ENCODE results near the gene HELZ2.
A peak's percentile ranks its signal among the peaks of the same experiment; 100 is the strongest.
"Not testable (repeated sequence)": the region's sequence is repeated elsewhere in the genome, so short reads cannot be mapped to it uniquely, and the experiment has no call there.

Gene HELZ2

GRCh38 chr20:63574156-63574828 lies at the start of gene HELZ2:
Gene HELZ2, minus strand, starts transcription at chr20:63574239. Its CDS starts 1,854 bp downstream, at chr20:63572385.
- peak; percentile 36 for DNase-seq

GRCh38 chr20:63622732-63623131 lies 48.7 kb upstream of the HELZ2 start:
- DNase-seq, result no peak

- DNase-seq, result no peak
These were observed 48.1 kb upstream of the HELZ2 start for GRCh38 chr20:63622096-63622495.

- DNase-seq, result no peak
These were observed 47.0 kb upstream of the HELZ2 start for GRCh38 chr20:63620991-63621390.

GRCh38 chr20:63619505-63619904 lies 45.5 kb upstream of the HELZ2 start:
- no peak for DNase-seq

- no peak for DNase-seq
These were observed 45.0 kb upstream of the HELZ2 start for GRCh38 chr20:63619086-63619485.

GRCh38 chr20:63618291-63618980 lies 44.4 kb upstream of the HELZ2 start:
- no peak for DNase-seq

GRCh38 chr20:63617876-63618265 lies 43.8 kb upstream of the HELZ2 start:
- DNase-seq, result no peak

GRCh38 chr20:63617092-63617875 lies 43.2 kb upstream of the HELZ2 start:
- DNase-seq, result no peak

GRCh38 chr20:63613863-63614594 lies 40.0 kb upstream of the HELZ2 start:
- not testable (repeated sequence) for DNase-seq

- no peak for DNase-seq
These were observed 38.4 kb upstream of the HELZ2 start for GRCh38 chr20:63612276-63612931.

- no peak for DNase-seq
These were observed 37.6 kb upstream of the HELZ2 start for GRCh38 chr20:63611646-63612045.

- no peak for DNase-seq
These were observed 36.8 kb upstream of the HELZ2 start for GRCh38 chr20:63610581-63611435.

- no peak for DNase-seq
These were observed 32.6 kb upstream of the HELZ2 start for GRCh38 chr20:63606686-63607085.

GRCh38 chr20:63602321-63602720 lies 28.3 kb upstream of the HELZ2 start:
- DNase-seq, result no peak

GRCh38 chr20:63601679-63602078 lies 27.6 kb upstream of the HELZ2 start:
- not testable (repeated sequence) for DNase-seq

- DNase-seq, result no peak
These were observed 25.5 kb upstream of the HELZ2 start for GRCh38 chr20:63599396-63600050.

- no peak for DNase-seq
These were observed 24.7 kb upstream of the HELZ2 start for GRCh38 chr20:63598479-63599395.

- no peak for DNase-seq
These were observed 23.8 kb upstream of the HELZ2 start for GRCh38 chr20:63597651-63598478.
